OCI-LY7 (cell line): ENCODE data around the gene BAIAP2L2.

Experiments used
- CTCF ChIP-seq: fragments of 200-600 bp; sonication (generic); conservative IDR thresholded peaks from 2 replicates; pipeline ENCODE4 v1.5.1; 2014; ENCODE audit warnings: mild to moderate bottlenecking, antibody characterized with exemption, low read length, moderate library complexity, mixed read lengths
- EZH2phosphoT487 ChIP-seq: fragments of 200-600 bp; sonication (generic); IDR thresholded peaks from 2 replicates; pipeline ENCODE4 v1.6.1; 2018; ENCODE audit warnings: low read depth, borderline replicate concordance, mild to moderate bottlenecking, mixed run types, antibody characterized with exemption, low read length, moderate library complexity, mixed read lengths

- TF ChIP-seq CTCF (no peak), EZH2phosphoT487 (no peak)
Measured at GRCh38 chr22:38138961-38139360, 28.5 kb upstream of the BAIAP2L2 start.
